Hematopoietic multipotent progenitor cell treated with erythropoietin and hydrocortisone succinate and interleukin-3 and kit ligand, for 17 days (in vitro differentiated cells): ENCODE results near the gene ZNF236.
A peak's percentile ranks its signal among the peaks of the same experiment; 100 is the strongest.
"Not testable (repeated sequence)": the region's sequence is repeated elsewhere in the genome, so short reads cannot be mapped to it uniquely, and the experiment has no call there.

Experiments
- DNase-seq: peaks from one replicate; pipeline ENCODE4 v3.0.0-alpha.2; 2015; ENCODE audit warnings: low spot score

The ZNF236 gene

DNA sequence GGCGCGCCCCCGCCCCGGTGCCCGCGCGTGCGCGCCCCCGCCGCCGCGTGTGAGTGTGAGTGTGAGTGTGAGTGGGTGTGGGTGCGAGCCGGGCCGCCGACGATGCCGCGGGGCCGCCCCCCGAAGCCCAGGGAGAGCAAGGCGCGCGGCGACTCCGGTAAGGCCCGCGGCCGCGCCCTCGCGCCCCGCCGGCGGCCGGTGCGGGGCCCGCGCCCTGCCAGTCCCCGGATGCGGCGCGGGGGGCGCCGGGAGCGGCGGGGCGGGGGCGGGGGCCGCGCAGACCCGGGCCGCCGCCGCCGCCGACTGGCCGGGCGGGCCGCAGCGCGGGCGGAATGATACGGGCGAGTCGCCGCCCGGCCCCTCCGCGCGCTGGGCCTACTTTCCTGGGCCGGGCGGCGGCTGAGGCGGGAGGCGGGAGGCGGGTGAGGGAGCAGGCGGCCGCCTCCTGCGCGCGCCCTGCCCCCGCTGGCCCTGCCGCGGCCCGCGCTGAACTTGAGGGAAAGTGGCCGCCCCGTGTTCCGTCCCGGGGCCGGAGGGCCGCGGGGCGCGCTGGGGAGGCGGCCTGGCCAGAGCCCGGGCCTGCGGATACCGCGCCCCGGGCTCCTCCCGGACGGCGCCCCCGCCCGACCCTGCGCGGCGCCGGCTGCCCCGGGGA, at the start of gene ZNF236:
ZNF236 (plus strand) TSS at position 52 of the 655 bp plus-strand sequence; CDS start at position 103, 51 bp downstream.
- DNase-seq = peak; percentile 62

DNA sequence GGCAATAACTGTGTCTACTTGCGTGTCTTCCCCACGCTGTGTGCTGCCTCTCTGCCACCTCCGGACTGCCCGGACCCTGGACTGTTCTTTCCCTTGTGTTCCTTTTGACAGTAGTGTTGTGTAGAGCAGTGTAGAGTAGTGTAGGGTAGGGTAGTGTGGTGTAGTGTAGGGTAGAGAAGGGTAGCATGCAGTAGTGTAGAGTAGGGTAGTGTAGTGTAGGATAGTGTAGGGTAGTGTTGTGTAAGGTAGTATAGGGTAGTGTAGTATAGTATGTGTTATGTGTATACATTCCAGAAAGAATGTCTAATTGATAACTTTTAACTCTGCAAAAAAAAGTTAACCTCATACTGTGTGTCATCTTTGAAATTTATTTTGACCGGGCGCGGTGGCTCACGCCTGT, 49.7 kb upstream of the ZNF236 start:
- DNase-seq = no peak

DNA sequence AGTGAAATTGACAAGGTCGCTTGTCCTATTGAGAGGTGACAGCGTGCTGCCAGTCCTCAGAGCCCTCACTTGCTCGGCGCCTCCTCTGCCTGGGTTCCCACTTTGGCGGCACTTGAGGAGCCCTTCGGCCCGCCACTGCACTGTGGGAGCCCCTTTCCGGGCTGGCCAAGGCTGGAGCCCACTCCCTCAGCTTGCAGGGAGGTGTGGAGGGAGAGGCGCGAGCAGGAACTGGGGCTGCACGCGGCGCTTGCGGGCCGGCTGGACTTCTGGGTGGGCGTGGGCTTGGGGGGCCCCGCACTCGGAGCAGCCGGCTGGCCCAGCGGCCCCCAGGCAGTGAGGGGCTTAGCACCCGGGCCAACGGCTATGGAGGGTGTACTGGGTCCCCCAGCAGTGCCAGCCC, 45.3 kb upstream of the ZNF236 start:
- not testable (repeated sequence) for DNase-seq

DNA sequence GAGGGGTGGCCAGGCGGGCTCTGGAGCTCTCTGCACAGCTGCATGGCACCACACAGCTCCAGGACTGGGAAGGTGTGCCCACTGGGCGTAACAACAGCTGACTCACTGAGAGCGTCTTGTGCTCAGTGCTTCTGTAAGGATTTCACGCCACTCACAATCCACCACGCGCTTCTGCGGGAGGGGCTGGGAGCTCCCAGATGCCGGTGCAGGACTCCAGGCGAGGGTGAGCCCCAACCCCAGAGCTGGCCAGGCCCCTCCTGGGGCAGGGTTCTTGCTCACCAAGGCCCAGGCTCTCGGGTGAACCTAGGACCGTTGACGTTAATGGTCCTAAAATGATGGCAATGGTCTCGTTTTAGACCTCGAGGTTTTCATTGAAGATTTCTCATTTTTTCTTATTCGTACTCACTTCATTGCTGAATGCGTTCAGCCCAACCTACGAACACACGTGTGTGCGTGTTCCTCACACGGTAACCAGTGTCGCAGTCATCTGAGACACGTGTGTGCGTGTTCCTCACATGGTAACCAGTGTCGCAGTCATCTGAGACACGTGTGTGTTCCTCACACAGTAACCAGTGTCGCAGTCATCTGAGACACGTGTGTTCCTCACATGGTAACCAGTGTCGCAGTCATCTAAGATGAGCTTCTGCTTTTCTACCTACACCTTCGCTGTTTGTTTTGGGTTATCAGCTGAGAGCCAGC, 38.4 kb upstream of the ZNF236 start:
- DNase-seq = no peak

DNA sequence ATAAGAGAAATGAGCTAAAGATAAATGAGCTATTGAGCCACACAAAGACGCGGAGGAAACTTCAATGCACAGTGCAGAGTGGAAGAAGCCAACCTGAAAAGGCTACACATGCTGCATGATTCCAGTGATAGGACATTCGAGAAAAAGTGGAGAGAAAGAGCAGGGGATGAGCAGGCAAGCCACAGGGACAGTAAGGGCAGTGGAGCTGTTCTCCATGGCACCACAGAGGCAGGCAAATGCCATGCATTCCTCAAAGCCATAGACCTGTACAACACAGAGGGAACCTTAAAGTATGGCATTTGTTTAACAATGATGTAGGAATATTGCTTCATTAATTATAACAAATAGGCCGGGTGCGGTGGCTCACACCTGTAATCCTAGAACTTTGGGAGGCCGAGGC, 36.5 kb upstream of the ZNF236 start:
- DNase-seq = no peak

DNA sequence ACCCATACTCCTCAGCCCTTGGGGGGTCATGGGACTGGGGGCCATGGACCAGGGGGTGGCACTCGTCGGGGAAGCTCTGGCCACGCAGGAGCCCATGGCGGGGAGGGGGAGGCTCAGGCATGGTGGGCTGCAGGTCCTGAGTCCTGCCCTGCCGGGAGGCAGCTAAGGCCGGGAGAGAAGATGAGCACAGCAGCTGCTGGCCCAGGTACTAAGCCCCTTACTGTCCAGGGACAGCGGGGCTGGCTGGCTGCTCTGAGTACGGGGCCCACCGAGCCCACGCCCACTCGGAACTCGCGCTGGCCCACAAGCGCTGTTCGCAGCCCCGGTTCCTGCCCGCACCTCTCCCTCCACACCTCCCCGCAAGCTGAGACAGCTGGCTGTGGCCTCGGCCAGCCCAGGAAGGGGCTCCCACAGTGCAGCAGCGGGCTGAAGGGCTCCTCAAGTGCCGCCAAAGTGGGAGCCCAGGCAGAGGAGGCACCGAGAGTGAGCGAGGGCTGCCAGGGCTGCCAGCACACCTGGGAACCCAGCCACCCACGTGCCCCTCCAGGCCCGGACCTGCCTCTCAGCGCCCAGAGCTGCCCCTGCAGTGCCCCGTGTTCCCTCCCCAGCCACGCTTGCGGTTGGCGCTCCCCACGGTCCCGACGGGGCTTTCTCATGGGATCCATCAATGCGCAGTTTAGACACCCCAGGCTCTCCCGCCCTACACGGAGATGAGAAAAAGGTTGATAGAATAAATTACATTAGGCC, 33.6 kb upstream of the ZNF236 start:
- DNase-seq = no peak

DNA sequence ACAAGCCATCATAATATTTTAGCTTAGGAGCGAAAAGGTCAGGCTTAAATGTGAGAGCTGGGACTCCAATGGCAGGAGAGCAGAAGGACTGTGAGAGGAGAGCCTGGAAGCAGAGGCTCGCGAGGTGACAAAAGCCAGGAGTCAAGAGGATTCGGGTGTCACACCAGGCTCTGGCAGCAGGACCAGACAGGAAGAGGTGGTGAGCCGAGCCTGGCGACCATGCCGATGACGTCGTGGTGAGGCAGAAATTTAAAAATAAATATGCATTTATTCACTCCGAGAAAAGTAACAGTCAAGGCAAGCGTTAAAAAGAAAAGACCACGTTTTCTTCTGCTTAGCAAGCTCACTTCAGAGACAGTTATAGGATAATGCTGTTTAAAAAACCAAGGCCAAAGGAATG, 31.3 kb upstream of the ZNF236 start:
- DNase-seq = no peak

DNA sequence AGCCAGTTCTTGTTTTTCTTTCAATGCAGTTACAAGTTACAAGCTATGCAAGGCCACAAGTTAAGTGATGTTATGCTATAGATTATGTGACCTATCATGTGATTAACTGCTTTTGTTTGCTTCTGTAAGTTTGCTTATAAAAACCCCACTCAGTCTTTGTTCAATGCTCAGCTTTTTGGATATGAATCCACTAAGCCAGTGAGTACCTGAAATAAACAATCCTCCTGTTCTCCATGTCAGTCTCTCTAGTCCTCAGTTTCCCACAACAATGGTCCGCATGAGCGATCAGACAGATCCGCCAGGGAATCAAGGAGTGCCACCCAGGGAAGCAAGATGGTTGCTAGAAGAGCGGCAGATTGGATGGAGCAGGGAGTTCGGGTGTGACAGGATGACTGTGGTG, 30.7 kb upstream of the ZNF236 start:
- DNase-seq = no peak

DNA sequence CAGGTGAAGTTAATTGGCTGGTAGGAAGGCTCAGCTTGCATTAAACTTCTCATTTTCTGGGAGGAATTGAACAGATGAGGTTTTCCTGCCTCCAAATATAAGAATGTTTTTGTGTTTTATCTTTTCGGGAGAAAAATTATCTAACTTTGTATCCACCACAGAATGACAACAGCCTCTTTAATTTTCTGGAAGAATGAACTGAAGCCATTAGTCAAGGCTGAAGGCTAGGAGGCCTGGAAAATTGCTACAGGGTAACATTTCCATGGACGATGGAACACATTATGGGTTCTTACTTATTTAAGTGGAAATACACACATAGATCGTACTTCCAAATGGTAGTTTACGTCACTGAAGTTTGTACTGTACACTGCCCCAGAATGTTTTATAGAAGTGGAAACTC, 28.0 kb upstream of the ZNF236 start:
- no peak for DNase-seq

DNA sequence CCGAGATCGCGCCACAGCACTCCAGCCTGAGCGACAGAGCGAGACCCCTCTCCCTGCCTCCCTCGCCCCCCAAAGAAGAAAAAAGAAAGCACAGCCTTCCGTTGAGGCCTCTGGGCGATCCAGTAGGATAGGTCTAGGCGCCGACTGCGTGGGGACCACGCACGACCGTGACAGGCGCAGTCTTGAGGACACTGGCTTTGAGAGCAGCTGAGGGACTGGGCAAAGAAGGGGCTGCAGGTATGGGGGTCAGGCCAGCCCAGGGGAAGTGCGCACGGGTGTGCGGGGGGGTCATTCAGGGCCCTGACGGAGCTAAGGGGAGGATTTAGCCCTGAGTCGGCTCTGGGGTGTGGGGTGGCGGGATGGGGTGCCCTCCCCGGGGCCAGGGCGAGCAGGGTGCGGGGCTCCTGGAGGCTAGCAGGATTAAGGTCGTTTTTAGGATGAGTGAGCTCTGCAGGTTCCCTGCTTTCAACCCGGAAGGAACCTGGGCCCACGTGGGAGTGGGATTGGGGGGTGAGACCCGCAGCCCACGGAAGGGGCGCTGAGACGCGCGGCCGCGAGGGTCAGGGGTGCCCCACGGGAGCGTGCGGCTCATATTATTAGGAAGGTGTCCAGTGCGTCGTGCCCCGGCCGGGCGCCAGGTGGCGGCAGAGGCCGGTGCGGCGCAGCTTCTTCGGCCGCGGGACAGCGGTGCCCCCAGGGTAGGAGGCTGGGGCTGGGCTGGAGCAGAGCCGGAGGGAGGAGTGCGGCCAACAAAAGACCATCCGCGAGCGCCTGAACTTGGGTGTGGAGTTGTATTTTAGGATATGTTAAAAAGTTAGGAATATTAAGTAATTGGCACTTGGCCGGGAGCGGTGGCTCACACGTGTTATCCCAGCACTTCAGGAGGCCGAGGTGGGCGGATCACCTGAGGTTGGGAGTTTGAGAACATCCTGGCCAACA, 20.5 kb upstream of the ZNF236 start:
- DNase-seq = peak; percentile 49

DNA sequence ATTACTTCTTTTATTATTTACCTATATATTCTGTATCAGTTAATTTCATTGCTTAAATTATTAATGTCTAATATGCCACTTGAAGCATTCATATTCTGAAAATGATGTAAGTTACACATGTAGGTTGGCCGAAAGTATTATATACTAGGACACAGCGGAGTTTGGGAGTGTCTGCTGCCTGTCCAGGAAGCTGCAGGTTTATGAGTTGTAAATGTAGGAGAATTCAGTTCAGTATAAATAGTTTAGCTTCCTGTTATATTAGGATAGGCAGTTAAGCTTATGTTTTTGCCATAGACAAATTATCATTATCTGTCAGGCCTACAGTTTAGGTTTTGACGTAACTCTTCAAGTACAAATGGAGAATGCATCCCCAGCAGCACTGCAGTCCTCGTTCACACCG, 18.9 kb upstream of the ZNF236 start:
- no peak for DNase-seq

DNA sequence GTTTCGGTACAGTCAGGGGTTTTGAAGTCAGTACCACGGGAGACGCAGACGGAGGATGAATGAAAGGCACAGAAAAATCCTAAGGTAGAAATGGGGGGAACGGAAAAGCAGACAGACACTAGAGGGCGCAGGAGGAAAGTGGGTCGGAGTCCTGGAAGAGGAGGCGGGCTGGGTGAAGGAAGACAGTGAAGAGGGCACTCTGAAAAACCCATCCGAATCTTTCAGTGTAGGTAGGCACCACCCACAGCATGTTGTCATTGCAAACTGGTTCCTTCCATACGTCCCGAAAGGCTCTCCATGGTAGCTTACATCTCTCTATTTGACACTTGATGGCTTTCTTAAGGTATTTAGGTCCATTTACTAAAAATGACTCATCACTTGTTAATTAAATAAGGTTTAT, 18.5 kb upstream of the ZNF236 start:
- DNase-seq = peak; percentile 67

DNA sequence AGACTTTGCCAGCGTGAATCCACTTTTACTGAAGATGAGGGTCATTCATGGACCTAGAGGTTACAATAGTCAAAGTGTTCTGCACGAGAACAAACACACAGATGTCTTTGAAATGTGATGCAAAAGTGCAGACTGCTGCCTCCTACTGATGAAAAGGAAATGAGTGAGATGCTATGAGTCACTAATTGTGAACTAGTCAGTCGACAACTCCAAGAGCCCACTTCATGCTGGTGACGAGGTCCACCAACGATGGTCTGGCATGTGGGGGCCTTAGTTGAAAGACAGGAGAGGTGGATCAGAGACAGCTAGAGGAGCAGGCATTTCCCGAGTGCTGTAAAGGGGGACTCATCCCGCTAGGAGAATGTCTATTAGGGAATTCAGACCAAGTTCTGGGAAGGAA, 17.1 kb upstream of the ZNF236 start:
- no peak for DNase-seq

DNA sequence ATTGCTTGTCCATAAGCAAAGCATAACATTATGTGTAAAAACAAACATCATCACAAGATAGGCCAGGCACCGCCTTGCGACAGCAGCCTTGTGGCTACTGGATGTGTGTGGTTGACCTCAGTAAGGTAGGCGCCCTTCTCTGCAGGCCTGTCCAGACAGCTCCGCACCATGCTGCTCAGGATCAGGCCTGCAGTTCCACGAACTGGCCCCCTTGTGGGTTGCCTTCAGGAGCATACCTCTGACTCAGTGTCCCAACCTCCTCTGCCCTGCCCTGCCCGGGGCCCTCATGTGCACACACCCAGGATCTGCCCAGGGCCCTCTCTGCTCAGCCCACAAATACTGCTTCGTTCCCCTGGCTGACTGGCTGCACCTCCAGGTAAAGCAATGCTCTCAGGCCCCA, 16.1 kb upstream of the ZNF236 start:
- DNase-seq = no peak

DNA sequence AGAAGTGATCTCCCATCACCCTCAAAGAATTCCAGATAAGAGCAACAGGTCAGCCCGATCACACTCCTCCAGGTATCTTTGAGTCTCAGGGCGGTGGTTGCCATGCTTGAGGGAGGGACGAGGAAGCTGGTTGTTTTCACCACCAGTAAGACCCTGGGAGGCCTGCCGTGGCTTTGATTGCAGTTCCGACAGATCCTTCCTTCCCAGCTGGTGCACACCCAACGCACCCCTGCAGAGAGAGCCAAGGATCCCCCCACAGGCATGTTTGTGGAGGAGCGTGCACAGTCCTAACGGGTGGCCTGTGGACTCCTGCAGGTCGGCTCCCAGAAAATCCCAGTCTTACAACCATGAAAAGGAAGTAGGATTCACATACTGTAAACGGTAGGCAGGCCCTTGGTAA, 13.8 kb upstream of the ZNF236 start:
- no peak for DNase-seq

DNA sequence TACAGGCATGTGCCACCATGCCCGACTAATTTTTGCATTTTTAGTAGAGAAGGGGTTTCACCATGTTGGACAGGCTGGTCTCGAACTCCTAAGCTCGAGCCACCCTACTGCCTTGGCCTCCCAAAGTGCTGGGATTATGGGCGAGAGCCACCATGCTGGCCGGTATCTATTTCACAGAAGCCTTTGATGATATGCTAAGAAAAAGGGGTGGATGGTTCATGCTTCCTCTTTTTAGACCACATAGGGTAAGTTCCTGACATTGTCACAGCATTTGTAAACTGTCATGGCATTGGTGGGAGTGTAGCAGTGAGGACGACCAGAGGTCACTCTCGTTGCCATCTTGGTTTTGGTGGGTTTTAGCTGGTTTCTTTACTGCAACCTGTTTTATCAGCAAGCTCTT, 10.8 kb upstream of the ZNF236 start:
- not testable (repeated sequence) for DNase-seq

DNA sequence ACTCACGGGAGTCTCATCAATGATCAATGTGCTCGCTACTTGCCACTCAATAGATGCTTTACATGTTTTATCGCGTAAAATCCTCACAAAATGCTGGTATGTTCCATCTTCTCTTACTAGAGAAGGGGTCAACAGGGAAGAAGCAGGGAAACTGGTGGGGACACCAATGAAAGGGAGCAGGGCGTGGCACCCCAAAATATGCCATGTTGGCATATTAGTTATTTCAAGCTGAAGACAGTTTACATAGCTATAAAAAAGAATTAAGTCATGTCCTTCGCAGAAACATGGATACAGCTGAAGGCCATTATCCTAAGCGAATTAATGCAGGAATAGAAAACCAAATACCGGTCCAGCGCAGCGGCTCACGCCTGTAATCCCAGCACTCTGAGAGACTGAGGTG, 8.1 kb upstream of the ZNF236 start:
- no peak for DNase-seq

DNA sequence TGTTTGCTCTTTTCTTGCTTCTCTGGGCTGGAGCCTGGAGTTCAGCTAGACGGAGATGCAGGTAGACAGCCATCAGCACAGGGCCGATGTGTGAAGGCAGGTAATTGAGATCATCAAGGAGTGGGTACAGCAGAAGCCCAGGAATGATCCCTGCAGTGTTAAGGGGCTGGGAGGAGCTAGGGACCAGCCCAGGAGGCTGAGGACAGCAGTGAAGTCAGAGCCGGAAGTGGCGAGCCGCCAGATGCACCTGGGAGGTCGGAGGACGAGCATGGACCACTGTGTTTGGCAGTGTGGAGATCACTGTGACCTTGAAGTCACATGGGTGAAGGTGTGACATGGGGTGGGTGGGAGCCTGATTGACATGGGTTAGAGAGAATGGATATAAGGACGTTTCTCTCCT, 6.2 kb upstream of the ZNF236 start:
- DNase-seq = no peak

DNA sequence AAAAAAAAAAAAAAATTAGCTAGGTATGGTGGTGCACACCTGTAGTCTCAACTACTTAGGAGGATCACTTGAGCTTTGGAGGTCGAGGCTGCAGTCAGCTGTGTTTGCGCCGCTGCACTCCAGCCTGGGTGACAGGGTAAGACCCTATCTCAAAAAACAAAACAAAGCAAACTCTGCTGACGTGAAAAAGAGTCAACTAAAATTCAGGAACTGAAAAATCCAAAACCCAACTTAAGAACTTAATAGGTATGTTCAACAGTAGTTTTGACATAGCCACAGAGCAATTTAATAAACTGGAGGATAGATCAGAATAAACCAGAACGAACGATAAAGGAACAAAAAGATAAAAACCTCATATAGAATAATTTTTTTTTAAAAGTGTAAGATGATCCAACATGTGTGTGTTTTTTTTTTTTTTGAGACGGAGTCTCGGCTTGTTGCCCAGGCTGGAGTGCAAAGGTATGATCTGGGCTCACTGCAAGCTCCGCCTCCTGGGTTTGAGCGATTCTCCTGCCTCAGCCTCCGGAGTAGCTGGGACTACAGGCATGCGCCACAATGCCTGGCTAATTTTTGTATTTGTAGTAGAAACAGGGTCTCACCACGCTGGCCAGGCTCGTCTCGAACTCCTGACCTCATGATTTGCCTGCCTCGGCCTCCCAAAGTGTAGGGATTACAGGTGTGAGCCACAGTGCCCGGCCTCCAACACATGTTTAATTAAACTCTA, 4.3 kb upstream of the ZNF236 start:
- no peak for DNase-seq

DNA sequence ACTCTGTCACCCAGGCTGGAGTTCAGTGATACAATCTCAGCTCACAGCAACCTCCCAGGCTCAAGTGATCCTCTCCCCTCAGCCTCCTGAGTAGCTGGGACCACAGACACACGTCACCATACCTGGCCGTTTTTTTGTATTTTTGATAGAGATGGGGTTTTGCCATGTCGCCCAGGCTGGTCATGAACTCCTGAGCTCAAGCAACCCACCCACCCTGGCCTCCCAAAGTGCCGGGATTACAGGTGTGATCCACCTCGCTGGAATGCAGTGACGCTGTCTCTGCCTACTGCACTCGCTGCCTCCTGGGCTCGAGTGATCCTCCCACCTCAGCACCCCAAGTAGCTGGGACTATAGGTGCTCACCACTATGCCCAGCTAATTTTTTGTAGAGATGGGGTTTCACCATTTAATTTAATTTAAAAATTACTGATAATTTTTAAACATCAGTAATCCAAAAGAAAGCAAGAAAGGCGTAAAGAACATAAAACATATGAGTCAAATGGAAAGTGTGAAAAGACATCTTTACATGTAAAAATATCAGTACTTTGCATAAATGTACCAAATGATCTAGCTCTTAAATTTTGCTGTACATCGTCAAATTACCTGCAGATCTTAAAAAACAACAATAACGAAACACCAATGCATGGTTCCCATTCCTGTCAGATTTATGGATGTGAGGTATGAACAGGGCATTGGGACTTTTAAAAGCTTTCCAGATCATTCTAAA, 2.8 kb upstream of the ZNF236 start:
- DNase-seq = no peak

DNA sequence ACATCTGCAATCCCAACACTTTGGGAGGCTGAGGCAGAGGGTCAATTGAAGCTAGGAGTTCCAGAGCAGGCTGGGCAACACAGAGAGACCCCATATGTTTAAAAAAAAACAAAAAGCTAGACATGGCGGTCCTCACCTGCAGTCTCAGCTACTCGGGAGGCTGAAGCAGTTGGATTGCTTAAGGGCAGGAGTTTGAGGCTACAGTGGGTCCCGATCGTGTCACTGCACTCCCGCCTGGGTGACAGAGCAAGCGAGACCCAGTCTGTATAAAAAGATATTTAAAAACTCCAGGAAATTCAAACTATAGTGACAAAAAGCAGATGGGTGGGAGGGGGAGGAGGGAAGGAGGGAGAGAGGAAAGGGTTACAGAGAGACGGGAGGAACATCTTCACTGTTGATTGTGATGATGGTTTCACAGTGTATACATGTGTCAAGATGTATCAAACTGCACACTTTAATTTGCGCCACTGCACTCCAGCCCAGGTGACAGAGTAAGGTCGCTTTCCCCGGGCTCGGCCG, 942 bp upstream of the ZNF236 start:
- DNase-seq = no peak
